ENCODE measurements around the gene SPSB1. TPM values are rescaled to one million over a fixed set of nuclear protein-coding genes. Genes with fewer than 3 reads are reported as not detected.

SPSB1 gene
- total RNA-seq, 4 donors from 2014 or later: 33.5 to 111 (median 76.3) TPM

GRCh38 chr1:9406111-9406510 lies 113.4 kb downstream of the SPSB1 start:
- DNase-seq (ENCODE audit: low spot score): no peak
- TF ChIP-seq, protein P1, sequence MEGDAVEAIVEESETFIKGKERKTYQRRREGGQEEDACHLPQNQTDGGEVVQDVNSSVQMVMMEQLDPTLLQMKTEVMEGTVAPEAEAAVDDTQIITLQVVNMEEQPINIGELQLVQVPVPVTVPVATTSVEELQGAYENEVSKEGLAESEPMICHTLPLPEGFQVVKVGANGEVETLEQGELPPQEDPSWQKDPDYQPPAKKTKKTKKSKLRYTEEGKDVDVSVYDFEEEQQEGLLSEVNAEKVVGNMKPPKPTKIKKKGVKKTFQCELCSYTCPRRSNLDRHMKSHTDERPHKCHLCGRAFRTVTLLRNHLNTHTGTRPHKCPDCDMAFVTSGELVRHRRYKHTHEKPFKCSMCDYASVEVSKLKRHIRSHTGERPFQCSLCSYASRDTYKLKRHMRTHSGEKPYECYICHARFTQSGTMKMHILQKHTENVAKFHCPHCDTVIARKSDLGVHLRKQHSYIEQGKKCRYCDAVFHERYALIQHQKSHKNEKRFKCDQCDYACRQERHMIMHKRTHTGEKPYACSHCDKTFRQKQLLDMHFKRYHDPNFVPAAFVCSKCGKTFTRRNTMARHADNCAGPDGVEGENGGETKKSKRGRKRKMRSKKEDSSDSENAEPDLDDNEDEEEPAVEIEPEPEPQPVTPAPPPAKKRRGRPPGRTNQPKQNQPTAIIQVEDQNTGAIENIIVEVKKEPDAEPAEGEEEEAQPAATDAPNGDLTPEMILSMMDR (IDR thresholded peaks at IDR 0.05): no peak
- no peak for ATAC-seq (ENCODE audit: low FRiP score)

- DNase-seq (ENCODE audit: low spot score) (no peak), ATAC-seq (ENCODE audit: low FRiP score) (no peak)
- TF ChIP-seq, protein P1 (IDR thresholded peaks at IDR 0.05): no peak
These were observed 118.1 kb downstream of the SPSB1 start for GRCh38 chr1:9410737-9411297.

DNA sequence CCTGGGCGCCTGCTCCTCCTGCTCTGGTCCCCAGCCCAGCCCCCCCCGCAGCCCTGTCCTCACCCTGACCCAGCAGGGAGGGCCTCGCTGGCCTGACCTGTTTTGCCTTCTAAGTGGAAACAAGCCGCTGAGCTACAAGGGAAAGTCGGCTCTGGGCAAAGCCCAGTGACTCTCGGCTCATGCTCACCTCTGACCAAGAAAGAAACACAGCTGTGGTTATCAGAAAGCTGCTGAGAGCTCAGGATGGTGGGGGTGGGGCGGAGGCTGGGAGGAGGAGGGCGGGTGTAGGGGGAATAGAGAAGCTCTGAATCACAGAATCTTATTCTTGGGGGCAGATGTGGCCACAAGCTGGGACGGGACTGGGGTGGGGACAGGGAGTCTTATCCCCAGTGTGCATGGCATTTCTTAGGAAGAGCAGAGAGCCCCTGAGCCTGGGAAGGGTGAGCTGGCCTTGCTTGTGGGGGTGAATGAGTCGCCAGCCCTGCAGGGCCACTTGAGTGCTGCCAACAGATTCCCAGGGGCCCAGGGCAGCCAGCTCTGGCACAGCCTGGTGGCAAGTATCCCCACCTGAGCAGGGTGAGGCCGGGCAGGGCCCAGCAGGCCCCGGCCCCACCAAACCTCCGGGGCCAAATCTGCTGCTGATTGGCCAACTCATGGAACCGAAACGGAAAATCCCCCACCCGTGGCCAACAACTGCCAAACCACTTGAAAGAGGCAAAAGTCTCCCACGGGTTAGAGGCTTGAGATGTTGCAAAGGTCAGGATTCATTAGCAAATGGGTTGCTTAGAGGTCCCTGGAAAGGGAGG lies 120.6 kb downstream of the SPSB1 start:
- ATAC-seq (ENCODE audit: low FRiP score) (peak; percentile 85), DNase-seq (ENCODE audit: low spot score) (peak; percentile 35)
- TF ChIP-seq, protein P1 (IDR thresholded peaks at IDR 0.05): no peak

DNA sequence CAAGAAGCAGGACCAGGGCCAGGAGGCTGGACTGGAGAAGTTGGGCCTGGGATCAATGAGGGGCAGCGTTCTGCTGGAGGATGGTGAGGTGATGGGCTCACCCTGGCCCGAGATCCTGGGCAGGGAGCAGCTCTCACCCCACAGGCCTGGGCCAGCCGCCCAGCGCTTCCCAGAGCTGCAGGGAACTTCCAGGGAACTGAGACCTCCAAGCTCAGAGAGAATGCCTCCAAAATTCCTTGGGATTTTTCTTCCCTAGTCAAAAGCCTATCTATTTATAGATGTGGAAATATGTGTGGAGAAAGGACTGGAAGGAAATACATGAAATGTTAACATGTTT lies 121.2 kb downstream of the SPSB1 start:
- ATAC-seq (ENCODE audit: low FRiP score) (peak; percentile 74), DNase-seq (ENCODE audit: low spot score) (no peak)
- TF ChIP-seq, protein P1 (IDR thresholded peaks at IDR 0.05): no peak

GRCh38 chr1:9416506-9416905 lies 123.8 kb downstream of the SPSB1 start:
- ATAC-seq (ENCODE audit: low FRiP score): no peak
- DNase-seq (ENCODE audit: low spot score): no peak
- TF ChIP-seq, protein P1 (IDR thresholded peaks at IDR 0.05): no peak

- TF ChIP-seq, protein P1 (IDR thresholded peaks at IDR 0.05): no peak
- DNase-seq (ENCODE audit: low spot score) (no peak), ATAC-seq (ENCODE audit: low FRiP score) (no peak)
These were observed 124.3 kb downstream of the SPSB1 start for GRCh38 chr1:9416918-9417500.

Measured in omental fat pad (tissue), 4 donors.